PC-3 (cell line): ENCODE data around the gene GHRHR. TPM values are rescaled to one million over a fixed set of nuclear protein-coding genes. Genes with fewer than 3 reads are reported as not detected.
A peak's percentile ranks its signal among the peaks of the same experiment; 100 is the strongest.

Experiments
- ATAC-seq: fragments of 200-7000 bp; cut with Tn5 transposase; 2 replicates; pipeline ENCODE4 v1.9.1; 2020; ENCODE audit warnings: mild to moderate bottlenecking, moderate library complexity
- BruUV-seq: library from RNA; stranded (reverse); fragments of 400-500 nt; replicated peaks from 2 replicates; lab custom pipeline; 2021; lab: Mats Ljungman, UMichigan
- CTCF ChIA-PET: fragments of 300-600 bp; sonication (Branson Sonifier 250); formaldehyde crosslinking; loops from one replicate; lab custom pipeline; 2022; ENCODE audit warnings: antibody characterized with exemption; lab: Charles Lee
- POLR2A ChIA-PET: fragments of 300-600 bp; sonication (Branson Sonifier 250); formaldehyde crosslinking; loops from one replicate; lab custom pipeline; 2022; ENCODE audit warnings: antibody characterized with exemption; ENCODE audit not compliant: unreplicated experiment; lab: Charles Lee
- DNase-seq: peaks from one replicate; pipeline ENCODE4 v3.0.0-alpha.2; 2015
- H2AFZ ChIP-seq: fragments of 300-600 bp; sonication (generic); 2 replicates; pipeline ENCODE4 v1.6.0; 2016; ENCODE audit warnings: antibody characterized with exemption, low read length
- H3F3A ChIP-seq: fragments of 300-600 bp; sonication (generic); one replicate; pipeline ENCODE4 v1.6.0; 2017; ENCODE audit warnings: antibody characterized with exemption, low read length, control low read depth, mild to moderate bottlenecking; ENCODE audit not compliant: unreplicated experiment
- H3K27ac ChIP-seq: fragments of 300-600 bp; sonication (generic); 2 replicates; pipeline ENCODE4 v1.5.1; 2016; ENCODE audit warnings: mild to moderate bottlenecking, low read length
- H3K27me3 ChIP-seq: fragments of 300-600 bp; sonication (generic); 2 replicates; pipeline ENCODE4 v1.6.1; 2016; ENCODE audit warnings: low read length, mixed read lengths
- H3K36me3 ChIP-seq: fragments of 300-600 bp; sonication (generic); 2 replicates; pipeline ENCODE4 v1.6.1; 2016; ENCODE audit warnings: low read depth, mixed run types, low read length, mixed read lengths
- H3K4me1 ChIP-seq: fragments of 300-600 bp; sonication (generic); 2 replicates; pipeline ENCODE4 v1.5.1; 2016; ENCODE audit warnings: low read length; ENCODE audit not compliant: insufficient read depth
- H3K4me2 ChIP-seq: fragments of 300-600 bp; sonication (generic); 2 replicates; pipeline ENCODE4 v1.6.0; 2016; ENCODE audit warnings: low read length
- H3K4me3 ChIP-seq: fragments of 300-600 bp; sonication (generic); 2 replicates; pipeline ENCODE4 v1.5.1; 2016; ENCODE audit warnings: mild to moderate bottlenecking, low read length, mixed read lengths
- H3K79me2 ChIP-seq: fragments of 300-600 bp; sonication (generic); 2 replicates; pipeline ENCODE4 v1.6.1; 2017; ENCODE audit warnings: low read length, mixed read lengths
- H3K9ac ChIP-seq: fragments of 300-600 bp; sonication (generic); 2 replicates; pipeline ENCODE4 v1.6.0; 2016; ENCODE audit warnings: mild to moderate bottlenecking, low read length
- H3K9me2 ChIP-seq: fragments of 300-600 bp; sonication (generic); replicated peaks from 2 replicates; pipeline ENCODE4 v1.6.1; 2016; ENCODE audit warnings: mixed run types, low read length, mixed read lengths
- H3K9me3 ChIP-seq: fragments of 300-600 bp; sonication (generic); 2 replicates; pipeline ENCODE4 v1.6.1; 2016; ENCODE audit warnings: low read length, mixed read lengths
- H4K20me1 ChIP-seq: fragments of 300-600 bp; sonication (generic); 2 replicates; pipeline ENCODE4 v1.6.1; 2016; ENCODE audit warnings: low read length, mixed read lengths
- CTCF ChIP-seq: fragments of 300-600 bp; sonication (generic); conservative IDR thresholded peaks from 2 replicates; pipeline ENCODE4 v1.5.1; 2017; ENCODE audit warnings: antibody characterized with exemption, low read depth, mild to moderate bottlenecking, low read length
- EZH2 ChIP-seq: fragments of 300-600 bp; sonication (generic); IDR thresholded peaks from one replicate; pipeline ENCODE4 v1.6.1; 2017; ENCODE audit warnings: antibody characterized with exemption, mild to moderate bottlenecking, low read length; ENCODE audit not compliant: unreplicated experiment
- EZH2phosphoT487 ChIP-seq: fragments of 300-600 bp; sonication (generic); IDR thresholded peaks from 2 replicates; pipeline ENCODE4 v1.6.1; 2018; ENCODE audit warnings: mild to moderate bottlenecking, antibody characterized with exemption, low read length, borderline replicate concordance
- intact Hi-C: fragments of 100-400 bp; cut with micrococcal nuclease; formaldehyde crosslinking; loops from 2 replicates; pipeline ENCODE4 v1.9.0; 2023
- total RNA-seq: library from RNA; depleted of rRNA; stranded (reverse); fragments of >200 nt; gene quantifications from 2 replicates; pipeline ENCODE4 v1.2.3, GENCODE V29; 2014

The GHRHR gene
- total RNA-seq, 1 experiment from 2014 or later = not detected

GRCh38 chr7:30938435-30939316, 25.1 kb upstream of the GHRHR start:
- H3F3A ChIP-seq = no peaks in the 10 kb centered on the region
- H3K9ac ChIP-seq = no peak overlapping the region
- H3K4me3 ChIP-seq = no peak overlapping the region

GRCh38 chr7:30941582-30942323, 22.0 kb upstream of the GHRHR start:
- CTCF ChIA-PET = no interaction called here
- H3K79me2 ChIP-seq = no peaks in the 10 kb centered on the region
- no peak overlapping the region for H3K27ac ChIP-seq
- no peak overlapping the region for H3K4me3 ChIP-seq
- TF ChIP-seq CTCF (no peak), EZH2phosphoT487 (no peak), EZH2 (no peak)
- H3F3A ChIP-seq = no peaks in the 10 kb centered on the region
- no peaks in the 10 kb centered on the region for H3K9me2 ChIP-seq
- H3K4me2 ChIP-seq = no peak overlapping the region
- no peak overlapping the region for H3K9ac ChIP-seq
- no TSS peak for BruUV-seq
- H3K27me3 ChIP-seq = peaks cover 64% of the 10 kb centered on the region
- H2AFZ ChIP-seq = no peak overlapping the region
- DNase-seq (no peak), ATAC-seq (no peak)
- POLR2A ChIA-PET = no interaction called here
- H3K4me1 ChIP-seq = 0 out of 2 replicates have a peak, but pooled peaks cover 5% of the 10 kb centered on the region
- H4K20me1 ChIP-seq = no peaks in the 10 kb centered on the region
- H3K9me3 ChIP-seq = 0 out of 2 replicates have a peak, but pooled peaks cover 4% of the 10 kb centered on the region
- intact Hi-C loops = no loop called here
- H3K36me3 ChIP-seq = no peaks in the 10 kb centered on the region

More at GRCh38 chr7:30938435-30939316, 25.1 kb upstream of the GHRHR start:
- Histone ChIP-seq H3K36me3 (no peaks in the 10 kb centered on the region), H3K27me3 (peaks cover 38% of the 10 kb centered on the region), H3K27ac (no peak overlapping the region), H4K20me1 (no peaks in the 10 kb centered on the region), H3K79me2 (no peaks in the 10 kb centered on the region), H3K9me3 (no peaks in the 10 kb centered on the region), H3K4me1 (0 out of 2 replicates have a peak, but pooled peaks cover 5% of the 10 kb centered on the region), H3K9me2 (no peaks in the 10 kb centered on the region), H3K4me2 (peak overlapping the region; percentile 70), H2AFZ (peak overlapping the region; percentile 77)
- intact Hi-C loops = loop anchor here (2.0 kb wide), 1 partner anchor 40 kb away; no protein-coding TSS in a partner anchor
- DNase-seq = peak; percentile 85
- TF ChIP-seq EZH2phosphoT487 (no peak), EZH2 (no peak), CTCF (peak; percentile 85)
- POLR2A ChIA-PET = no interaction called here
- peak; percentile 95 for ATAC-seq
- BruUV-seq = no TSS peak
- CTCF ChIA-PET = interaction anchor here (0.7 to 0.9 kb wide), 2 partner anchors 139 to 195 kb away, joined by 3 to 4 read pairs; no protein-coding TSS in a partner anchor
